ENCODE measurements around the gene HSD17B14. TPM values are rescaled to one million over a fixed set of nuclear protein-coding genes. Genes with fewer than 3 reads are reported as not detected.
A peak's percentile ranks its signal among the peaks of the same experiment; 100 is the strongest.

Gene HSD17B14
- total and polyA plus RNA-seq, 4 donors: 9.0 to 39.1 (median 15.3) TPM

DNA sequence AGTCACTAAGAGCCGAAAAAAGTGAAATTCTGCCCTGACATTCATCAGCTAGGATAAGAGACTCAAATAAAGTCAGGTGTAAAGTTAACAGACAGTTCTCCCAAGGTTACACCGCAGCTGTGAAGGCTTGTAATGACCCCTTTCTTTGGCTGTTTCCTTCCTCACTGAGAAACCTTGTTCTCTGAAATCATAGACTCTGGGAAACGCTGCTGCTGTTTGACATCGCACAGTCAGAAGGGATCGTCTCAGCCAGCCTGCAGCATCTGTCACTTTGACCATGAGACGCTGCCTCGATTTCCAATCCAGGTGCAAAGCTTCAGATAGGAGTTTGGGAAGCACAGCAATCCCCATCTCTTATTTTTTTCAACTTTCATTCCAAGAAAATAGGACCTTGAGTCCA is 26.1 kb downstream of the HSD17B14 start:
- WGBS, 2 donors: 14 to 17% methylated on average over 7 of the region's 7 CpGs
- H3K9ac ChIP-seq (ENCODE audit: insufficient read depth in 1 of 2, low read length in 2 of 2): peak overlapping the region in 1 of 2 donors; percentile 11
- peak overlapping the region; percentile 55 to 86 for H3K27ac ChIP-seq (ENCODE audit: low read depth in 1 of 2, low read length in 1 of 2)
- H3K4me3 ChIP-seq: peak overlapping the region; percentile 82
- peaks cover 0 to 4% (median 3%) of the 10 kb centered on the region in 5 donors for H3K4me1 ChIP-seq (ENCODE audit: control insufficient read depth in 5 of 5, insufficient read depth in 5 of 5, low read length in 5 of 5)
- TF ChIP-seq, protein P1, sequence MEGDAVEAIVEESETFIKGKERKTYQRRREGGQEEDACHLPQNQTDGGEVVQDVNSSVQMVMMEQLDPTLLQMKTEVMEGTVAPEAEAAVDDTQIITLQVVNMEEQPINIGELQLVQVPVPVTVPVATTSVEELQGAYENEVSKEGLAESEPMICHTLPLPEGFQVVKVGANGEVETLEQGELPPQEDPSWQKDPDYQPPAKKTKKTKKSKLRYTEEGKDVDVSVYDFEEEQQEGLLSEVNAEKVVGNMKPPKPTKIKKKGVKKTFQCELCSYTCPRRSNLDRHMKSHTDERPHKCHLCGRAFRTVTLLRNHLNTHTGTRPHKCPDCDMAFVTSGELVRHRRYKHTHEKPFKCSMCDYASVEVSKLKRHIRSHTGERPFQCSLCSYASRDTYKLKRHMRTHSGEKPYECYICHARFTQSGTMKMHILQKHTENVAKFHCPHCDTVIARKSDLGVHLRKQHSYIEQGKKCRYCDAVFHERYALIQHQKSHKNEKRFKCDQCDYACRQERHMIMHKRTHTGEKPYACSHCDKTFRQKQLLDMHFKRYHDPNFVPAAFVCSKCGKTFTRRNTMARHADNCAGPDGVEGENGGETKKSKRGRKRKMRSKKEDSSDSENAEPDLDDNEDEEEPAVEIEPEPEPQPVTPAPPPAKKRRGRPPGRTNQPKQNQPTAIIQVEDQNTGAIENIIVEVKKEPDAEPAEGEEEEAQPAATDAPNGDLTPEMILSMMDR (IDR thresholded peaks at IDR 0.05; ENCODE audit: control extremely low read depth, extremely low read depth): no peak
- ATAC-seq (ENCODE audit: insufficient read depth, low FRiP score): no peak
- H3K36me3 ChIP-seq (ENCODE audit: control insufficient read depth in 4 of 4, insufficient read depth in 4 of 4, low read length in 4 of 4): no peaks in the 10 kb centered on the region
- H3K27me3 ChIP-seq (ENCODE audit: control insufficient read depth in 3 of 3, insufficient read depth in 3 of 3, low read length in 2 of 3): no peaks in the 10 kb centered on the region
- no peaks in the 10 kb centered on the region for H3K9me3 ChIP-seq (ENCODE audit: control insufficient read depth in 4 of 4, insufficient read depth in 3 of 4, low read length in 3 of 4)
- DNase-seq: no peak

DNA sequence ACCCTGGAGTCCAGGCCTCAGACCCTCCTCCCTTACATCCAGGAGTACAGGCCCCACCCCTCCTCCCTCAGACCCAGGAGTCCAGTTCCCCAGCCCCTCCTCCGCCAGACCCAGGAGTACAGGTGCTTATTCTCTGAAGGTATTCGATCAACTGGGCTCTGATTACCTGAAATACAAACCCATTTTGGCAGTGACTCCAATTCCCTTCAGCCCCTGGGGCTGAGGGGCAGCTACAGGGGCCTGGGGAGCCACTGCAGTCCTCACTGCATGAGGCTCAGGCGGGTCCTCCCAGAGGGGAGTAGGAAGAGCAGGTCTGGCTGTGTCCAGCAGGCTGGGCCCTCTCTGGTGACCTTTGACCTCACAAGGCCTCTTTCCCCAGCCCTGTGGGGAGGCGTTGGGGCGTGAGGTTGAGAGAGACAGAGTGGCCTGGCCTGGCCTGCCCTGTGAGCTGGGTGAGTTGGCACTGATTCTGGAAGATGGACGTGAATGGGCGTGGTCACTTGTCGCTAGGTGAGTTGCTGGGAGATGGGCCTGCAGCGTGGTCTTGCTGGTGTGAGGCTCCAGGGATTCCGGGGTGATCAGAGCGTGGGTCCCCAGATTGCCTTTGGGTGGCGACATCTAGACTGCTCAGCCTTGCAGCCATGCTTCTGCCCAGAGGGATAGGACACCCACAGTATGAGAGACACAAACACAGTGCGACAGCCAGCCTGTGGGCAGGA is 28.5 kb downstream of the HSD17B14 start:
- TF ChIP-seq, protein P1 (IDR thresholded peaks at IDR 0.05; ENCODE audit: control extremely low read depth, extremely low read depth): no peak
- Histone ChIP-seq H3K27ac (ENCODE audit: low read depth in 1 of 2, low read length in 1 of 2) (no peak overlapping the region), H3K36me3 (ENCODE audit: control insufficient read depth in 4 of 4, insufficient read depth in 4 of 4, low read length in 4 of 4) (peaks cover 0 to 2% (median 0%) of the 10 kb centered on the region in 4 donors), H3K9me3 (ENCODE audit: control insufficient read depth in 4 of 4, insufficient read depth in 3 of 4, low read length in 3 of 4) (no peaks in the 10 kb centered on the region), H3K4me1 (ENCODE audit: control insufficient read depth in 5 of 5, insufficient read depth in 5 of 5, low read length in 5 of 5) (peaks cover 0 to 4% (median 3%) of the 10 kb centered on the region in 5 donors), H3K4me3 (no peak overlapping the region), H3K27me3 (ENCODE audit: control insufficient read depth in 3 of 3, insufficient read depth in 3 of 3, low read length in 2 of 3) (no peaks in the 10 kb centered on the region), H3K9ac (ENCODE audit: insufficient read depth in 1 of 2, low read length in 2 of 2) (no peak overlapping the region)
- WGBS, 2 donors: 87 to 92% methylated on average over 13 of the region's 13 CpGs
- no peak for DNase-seq
- no peak for ATAC-seq (ENCODE audit: insufficient read depth, low FRiP score)

DNA sequence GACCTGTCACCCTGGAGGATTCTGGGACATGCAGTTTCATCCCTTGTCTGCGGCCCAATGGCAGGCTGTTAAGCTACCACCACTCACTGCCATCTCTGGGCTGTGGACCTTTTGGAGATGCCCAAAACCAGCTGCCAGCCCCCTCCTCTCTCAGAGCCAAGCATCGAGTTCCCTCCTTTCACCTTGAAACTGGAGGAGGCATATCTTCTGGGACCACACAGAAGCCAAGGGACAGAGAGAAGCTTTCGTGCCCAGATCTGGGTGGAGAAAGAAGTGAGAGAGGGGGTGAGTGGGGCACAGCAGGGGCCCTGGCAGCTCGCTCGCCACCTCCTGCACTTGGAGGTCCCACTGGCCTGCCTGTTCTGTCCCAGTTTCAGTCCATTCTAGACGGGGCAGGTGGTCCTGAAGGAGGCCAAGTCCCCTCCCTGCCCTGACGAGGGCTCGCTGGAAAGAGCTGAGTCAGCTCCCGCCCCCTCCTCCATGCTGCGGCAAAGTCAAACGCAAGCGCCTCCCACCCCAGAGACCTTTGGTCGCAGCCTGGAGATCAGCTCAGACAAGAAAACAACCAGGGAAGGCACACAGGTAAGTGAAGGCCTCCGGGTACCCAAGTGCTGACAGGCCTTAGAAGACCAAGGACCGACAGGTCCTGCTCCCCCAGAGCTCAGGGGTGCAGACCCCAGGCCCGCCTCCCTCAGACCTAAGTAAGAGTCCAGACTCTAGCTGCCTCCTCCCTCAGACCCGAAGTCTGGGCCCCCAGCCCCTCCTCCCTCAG is 29.3 kb downstream of the HSD17B14 start:
- Histone ChIP-seq H3K4me1 (ENCODE audit: control insufficient read depth in 5 of 5, insufficient read depth in 5 of 5, low read length in 5 of 5) (peaks cover 0 to 4% (median under 1%) of the 10 kb centered on the region in 5 donors), H3K27ac (ENCODE audit: low read depth in 1 of 2, low read length in 1 of 2) (no peak overlapping the region), H3K9me3 (ENCODE audit: control insufficient read depth in 4 of 4, insufficient read depth in 3 of 4, low read length in 3 of 4) (no peaks in the 10 kb centered on the region), H3K9ac (ENCODE audit: insufficient read depth in 1 of 2, low read length in 2 of 2) (no peak overlapping the region), H3K4me3 (no peak overlapping the region), H3K27me3 (ENCODE audit: control insufficient read depth in 3 of 3, insufficient read depth in 3 of 3, low read length in 2 of 3) (no peaks in the 10 kb centered on the region), H3K36me3 (ENCODE audit: control insufficient read depth in 4 of 4, insufficient read depth in 4 of 4, low read length in 4 of 4) (peaks cover 0 to 2% (median 0%) of the 10 kb centered on the region in 4 donors)
- TF ChIP-seq, protein P1 (IDR thresholded peaks at IDR 0.05; ENCODE audit: control extremely low read depth, extremely low read depth): no peak
- WGBS, 2 donors: 87 to 93% methylated on average over 17 of the region's 17 CpGs
- peak in 2 of 3 donors; percentile 69 to 71 for DNase-seq
- no peak for ATAC-seq (ENCODE audit: insufficient read depth, low FRiP score)
